H1 (cell line): ENCODE measurements around the gene ZNF470. TPM values are rescaled to one million over a fixed set of nuclear protein-coding genes. Genes with fewer than 3 reads are reported as not detected.

ENCODE experiments used
- BACH1 ChIP-seq: IDR thresholded peaks from 2 replicates; pipeline ENCODE4 v1.6.1; 2012; ENCODE audit warnings: low read length, improper control_type of control experiment
- CTCF ChIP-seq, 3 experiments: IDR thresholded peaks; 1 replicate in 2 of 3; 2 replicates in 1 of 3; pipeline versions ENCODE4 v1.5.1 to v1.6.1; 2011; ENCODE audit warnings: low read length in 3 of 3, mild to moderate bottlenecking in 3 of 3, inconsistent platforms in 2 of 3, low read depth in 1 of 3, moderate library complexity in 1 of 3; ENCODE audit not compliant: insufficient read depth in 1 of 3; ENCODE audit errors: control extremely low read depth in 1 of 3
- polyA plus RNA-seq, 7 experiments: library from polyadenylated mRNA; depleted of rRNA in 3 of 7; stranded (reverse) in 5 of 7; unstranded in 2 of 7; fragments of >200 nt in 5 of 7; fragments of 200-250 nt in 2 of 7; gene quantifications; 1 replicate in 5 of 7; 2 replicates in 1 of 7; 4 replicates in 1 of 7; pipeline versions ENCODE4 v1.2.1 to v1.2.3, GENCODE V29; 2011 to 2013; ENCODE audit warnings: missing spikeins in 2 of 7, mixed read lengths in 2 of 7
- total RNA-seq: library from RNA; stranded (reverse); fragmentation: NEBNext Ultra II Directional; extraction: Animal tissue kit (Norgen Biotek cat#: 25700); gene quantifications from 2 replicates; pipeline ENCODE4 v1.2.1, GENCODE V29; 2021

The ZNF470 gene
- total and polyA plus RNA-seq, 2 of the 8 experiments (the other 6 are each of a cell fraction or from before 2014, with no cell fraction given) = 2.0 to 8.8 TPM

DNA sequence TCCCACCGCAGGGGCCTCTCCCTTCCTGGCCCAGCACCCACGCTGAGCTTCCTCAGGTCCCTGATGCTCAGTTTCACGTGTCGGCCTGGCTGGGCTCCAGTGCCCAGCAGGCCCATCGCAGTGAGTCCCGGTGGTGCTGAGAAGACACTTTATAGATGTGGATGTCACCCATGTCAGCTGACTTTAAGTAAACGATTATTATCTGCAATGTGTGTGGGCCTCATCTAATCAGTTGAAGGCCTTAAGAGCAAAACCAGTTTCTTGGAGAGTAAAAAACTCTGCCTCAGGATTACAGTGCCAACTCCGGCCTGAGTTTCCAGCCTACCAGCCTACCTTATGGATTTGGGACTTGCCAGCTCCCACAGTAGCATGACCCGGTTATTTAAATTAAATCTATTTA is 58.4 kb downstream of the ZNF470 start (continued):
- TF ChIP-seq BACH1 (no peak), CTCF (IDR thresholded peaks at IDR 0.05; ENCODE audit: control extremely low read depth in 1 of 3, insufficient read depth in 1 of 3, low read depth in 1 of 3, low read length in 3 of 3) (no peak)
